Measurements from ENCODE around the gene CNOT11.
"Not testable (repeated sequence)": the region's sequence is repeated elsewhere in the genome, so short reads cannot be mapped to it uniquely, and the experiment has no call there.

The CNOT11 gene

GRCh38 chr2:101310834-101311695 lies 58.4 kb downstream of the CNOT11 start:
- DNase-seq = peak in 1 of 5 donors; percentile 61

DNA sequence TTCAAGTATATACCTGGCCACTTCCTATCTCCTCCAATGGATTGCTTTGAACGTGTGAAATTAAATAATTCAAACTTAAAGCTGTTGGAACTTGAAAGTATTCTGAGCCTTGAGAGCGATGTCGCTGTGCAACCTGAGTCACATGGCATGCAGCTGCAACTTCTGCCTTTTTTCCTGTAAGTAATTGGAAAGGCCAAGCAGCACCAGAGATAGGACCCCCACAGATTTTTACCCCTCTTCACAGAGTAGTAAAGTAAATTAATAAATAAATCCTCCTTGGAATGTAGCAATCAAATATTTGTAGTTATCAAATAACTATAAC lies 59.0 kb downstream of the CNOT11 start:
- DNase-seq = no peak

DNA sequence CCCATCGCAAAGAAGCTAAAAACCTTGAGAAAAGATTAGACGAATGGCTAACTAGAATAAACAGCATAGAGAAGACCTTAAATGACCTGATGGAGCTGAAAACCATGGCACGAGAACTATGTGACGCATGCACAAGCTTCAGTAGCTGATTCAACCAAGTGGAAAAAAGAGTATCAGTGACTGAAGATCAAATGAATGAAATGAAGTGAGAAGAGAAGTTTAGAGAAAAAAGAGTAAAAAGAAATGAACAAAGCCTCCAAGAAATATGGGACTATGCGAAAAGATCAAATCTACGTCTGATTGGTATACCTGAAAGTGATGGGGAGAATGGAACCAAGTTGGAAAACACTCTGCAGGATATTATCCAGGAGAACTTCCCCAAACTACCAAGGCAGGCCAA lies 63.9 kb downstream of the CNOT11 start:
- not testable (repeated sequence) for DNase-seq
